22Rv1 (cell line): ENCODE data around the gene HIVEP3.

ENCODE experiments used
- ZFX ChIP-seq: fragments of 450-650 bp; IDR thresholded peaks from 2 replicates; pipeline ENCODE4 v1.6.1; 2017; ENCODE audit warnings: antibody characterized with exemption, borderline replicate concordance
- TF ChIP-seq, protein P1 (sequence below): fragments of 450-650 bp; IDR thresholded peaks from 2 replicates; pipeline ENCODE4 v1.5.1; 2017; ENCODE audit warnings: mild to moderate bottlenecking

DNA sequence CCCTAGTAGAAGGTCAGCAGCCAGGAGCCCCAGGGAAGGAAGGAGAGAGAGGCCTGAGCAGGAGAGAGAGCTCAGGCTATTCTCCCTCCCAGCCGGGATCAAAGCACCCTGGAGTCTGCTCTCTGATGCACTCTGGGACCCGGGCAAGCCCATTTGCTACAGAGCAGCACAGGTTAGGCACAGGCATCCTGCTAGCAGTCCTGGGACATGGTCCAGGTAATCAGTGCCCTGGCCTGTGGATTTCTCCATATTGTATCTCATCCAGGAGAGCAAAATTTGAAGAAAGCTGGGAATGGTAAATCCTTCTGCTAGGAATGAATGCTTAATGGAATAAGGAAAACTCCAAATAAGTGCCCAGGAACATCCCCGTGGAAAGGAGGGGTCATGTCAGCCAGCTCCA, 130.3 kb downstream of the HIVEP3 start:
- TF ChIP-seq, protein P1, sequence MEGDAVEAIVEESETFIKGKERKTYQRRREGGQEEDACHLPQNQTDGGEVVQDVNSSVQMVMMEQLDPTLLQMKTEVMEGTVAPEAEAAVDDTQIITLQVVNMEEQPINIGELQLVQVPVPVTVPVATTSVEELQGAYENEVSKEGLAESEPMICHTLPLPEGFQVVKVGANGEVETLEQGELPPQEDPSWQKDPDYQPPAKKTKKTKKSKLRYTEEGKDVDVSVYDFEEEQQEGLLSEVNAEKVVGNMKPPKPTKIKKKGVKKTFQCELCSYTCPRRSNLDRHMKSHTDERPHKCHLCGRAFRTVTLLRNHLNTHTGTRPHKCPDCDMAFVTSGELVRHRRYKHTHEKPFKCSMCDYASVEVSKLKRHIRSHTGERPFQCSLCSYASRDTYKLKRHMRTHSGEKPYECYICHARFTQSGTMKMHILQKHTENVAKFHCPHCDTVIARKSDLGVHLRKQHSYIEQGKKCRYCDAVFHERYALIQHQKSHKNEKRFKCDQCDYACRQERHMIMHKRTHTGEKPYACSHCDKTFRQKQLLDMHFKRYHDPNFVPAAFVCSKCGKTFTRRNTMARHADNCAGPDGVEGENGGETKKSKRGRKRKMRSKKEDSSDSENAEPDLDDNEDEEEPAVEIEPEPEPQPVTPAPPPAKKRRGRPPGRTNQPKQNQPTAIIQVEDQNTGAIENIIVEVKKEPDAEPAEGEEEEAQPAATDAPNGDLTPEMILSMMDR = no peak
- no peak for TF ChIP-seq ZFX
